CD8-positive, alpha-beta memory T cell (primary cell): Measurements from ENCODE around the gene GOLGA3. TPM values are rescaled to one million over a fixed set of nuclear protein-coding genes. Genes with fewer than 3 reads are reported as not detected.
"Not testable (repeated sequence)": the region's sequence is repeated elsewhere in the genome, so short reads cannot be mapped to it uniquely, and the experiment has no call there.

Experiments used
- CTCF ChIA-PET: fragments of 350-600 bp; sonication (Branson Sonifier 250); formaldehyde crosslinking; loops from one replicate; lab custom pipeline; 2021; ENCODE audit warnings: antibody characterized with exemption; lab: Charles Lee
- POLR2A ChIA-PET: fragments of 350-600 bp; sonication (Branson Sonifier 250); formaldehyde crosslinking; loops from one replicate; lab custom pipeline; 2021; ENCODE audit warnings: antibody characterized with exemption; lab: Charles Lee
- DNase-seq, 5 donors: peaks; one replicate each; pipeline versions ENCODE4 v3.0.0 to v3.0.0-alpha.2; 2020 to 2022; ENCODE audit warnings: mixed read lengths in 1 of 5
- H3K27ac ChIP-seq: one replicate; pipeline ENCODE4 v1.7.0; 2013; ENCODE audit warnings: low read depth, mild to moderate bottlenecking, low read length, moderate library complexity
- H3K27me3 ChIP-seq: 2 replicates; pipeline ENCODE4 v1.7.0; 2013; ENCODE audit warnings: low read length, mild to moderate bottlenecking; ENCODE audit not compliant: insufficient read depth, poor library complexity, severe bottlenecking
- H3K36me3 ChIP-seq: 2 replicates; pipeline ENCODE4 v1.7.0; 2013; ENCODE audit warnings: mild to moderate bottlenecking, low read length, moderate library complexity; ENCODE audit not compliant: insufficient read depth
- H3K4me1 ChIP-seq: 2 replicates; pipeline ENCODE4 v1.7.0; 2013; ENCODE audit warnings: mild to moderate bottlenecking, low read length, moderate library complexity; ENCODE audit not compliant: insufficient read depth
- H3K4me3 ChIP-seq: 2 replicates; pipeline ENCODE4 v1.7.0; 2013; ENCODE audit warnings: mild to moderate bottlenecking, low read length
- H3K9me3 ChIP-seq: 2 replicates; pipeline ENCODE4 v1.7.0; 2013; ENCODE audit warnings: mild to moderate bottlenecking, low read length
- H3K27ac Mint-ChIP-seq, 8 donors: one replicate each; pipeline ENCODE4 v1.8.0; 2020 to 2021; ENCODE audit warnings: mixed read lengths in 8 of 8, mild to moderate bottlenecking in 6 of 8, inconsistent platforms in 3 of 8, moderate library complexity in 3 of 8
- H3K27me3 Mint-ChIP-seq, 2 donors: one replicate each; pipeline ENCODE4 v1.8.0; 2020 to 2021; ENCODE audit warnings: mixed read lengths in 2 of 2, mild to moderate bottlenecking in 1 of 2, moderate library complexity in 1 of 2
- H3K36me3 Mint-ChIP-seq, 3 donors: one replicate each; pipeline ENCODE4 v1.8.0; 2020 to 2021; ENCODE audit warnings: mixed read lengths in 3 of 3, inconsistent platforms in 1 of 3, mild to moderate bottlenecking in 1 of 3
- H3K4me1 Mint-ChIP-seq, 3 donors: one replicate each; pipeline ENCODE4 v1.8.0; 2020 to 2021; ENCODE audit warnings: mixed read lengths in 3 of 3, inconsistent platforms in 1 of 3, mild to moderate bottlenecking in 1 of 3
- H3K4me3 Mint-ChIP-seq, 7 donors: one replicate each; pipeline ENCODE4 v1.8.0; 2020 to 2021; ENCODE audit warnings: mixed read lengths in 7 of 7, mild to moderate bottlenecking in 6 of 7, moderate library complexity in 4 of 7, inconsistent platforms in 2 of 7
- H3K9me3 Mint-ChIP-seq, 5 donors: one replicate each; pipeline ENCODE4 v1.8.0; 2020 to 2022; ENCODE audit warnings: mixed read lengths in 5 of 5, mild to moderate bottlenecking in 3 of 5, moderate library complexity in 2 of 5, inconsistent platforms in 1 of 5
- polyA plus RNA-seq: library from polyadenylated mRNA; unstranded; fragments of 300-500 nt; fragmentation: Illumina TruSeq; gene quantifications from one replicate; pipeline ENCODE4 v1.2.3, GENCODE V29; 2021
- total RNA-seq, 2 experiments: library from RNA; stranded (reverse); gene quantifications; one replicate each; pipeline ENCODE4 v1.2.3, GENCODE V29; 2021

The GOLGA3 gene
- total and polyA plus RNA-seq, 3 experiments from 2014 or later, result 13.4 to 68.2 (median 63.7) TPM

- peaks cover 48% of the 10 kb centered on the region for H3K36me3 ChIP-seq
- Mint-ChIP-seq H3K9me3 (no peaks in the 10 kb centered on the region), H3K36me3 (peaks cover under 1 to 87% (median 16%) of the 10 kb centered on the region in 3 donors), H3K27me3 (no peaks in the 10 kb centered on the region), H3K4me1 (peaks cover 0 to 3% (median 0%) of the 10 kb centered on the region in 3 donors), H3K27ac (no peak overlapping the region), H3K4me3 (no peak overlapping the region)
- no peak for DNase-seq
- H3K4me3 ChIP-seq, result no peak overlapping the region
- POLR2A ChIA-PET, result no interaction called here
- H3K27ac ChIP-seq, result no peak overlapping the region
- H3K4me1 ChIP-seq, result no peaks in the 10 kb centered on the region
- CTCF ChIA-PET, result interaction anchor here (1.1 kb wide), 1 partner anchor 34 kb away, joined by 3 read pairs; no protein-coding TSS in a partner anchor
- H3K27me3 ChIP-seq, result no peaks in the 10 kb centered on the region
- no peaks in the 10 kb centered on the region for H3K9me3 ChIP-seq
Observed at GRCh38 chr12:132797820-132798570, 30.7 kb downstream of the GOLGA3 start.

- no peak for DNase-seq
- no peaks in the 10 kb centered on the region for H3K9me3 Mint-ChIP-seq
- peak overlapping the region in 1 of 8 donors; percentile 90 for H3K27ac Mint-ChIP-seq
- H3K36me3 ChIP-seq, result peaks cover 35% of the 10 kb centered on the region
- H3K36me3 Mint-ChIP-seq, result peaks cover 0 to 79% (median 7%) of the 10 kb centered on the region in 3 donors
- no peak overlapping the region for H3K4me3 ChIP-seq
- POLR2A ChIA-PET, result no interaction called here
- no peak overlapping the region for H3K4me3 Mint-ChIP-seq
- no peaks in the 10 kb centered on the region for H3K27me3 ChIP-seq
- CTCF ChIA-PET, result interaction anchor here (1.7 kb wide), 1 partner anchor 27 kb away, joined by 3 read pairs; no protein-coding TSS in a partner anchor
- H3K27ac ChIP-seq, result no peak overlapping the region
- no peaks in the 10 kb centered on the region for H3K27me3 Mint-ChIP-seq
- no peaks in the 10 kb centered on the region for H3K9me3 ChIP-seq
- no peaks in the 10 kb centered on the region for H3K4me1 ChIP-seq
- peaks cover 0 to 3% (median 3%) of the 10 kb centered on the region in 3 donors for H3K4me1 Mint-ChIP-seq
Observed at GRCh38 chr12:132795847-132796246, 32.8 kb downstream of the GOLGA3 start.

GRCh38 chr12:132791940-132792339 is 36.7 kb downstream of the GOLGA3 start:
- POLR2A ChIA-PET, H3K4me1 ChIP-seq, DNase-seq, H3K27me3 Mint-ChIP-seq, H3K9me3 Mint-ChIP-seq, H3K4me3 ChIP-seq, H3K4me3 Mint-ChIP-seq, H3K4me1 Mint-ChIP-seq, H3K27me3 ChIP-seq, H3K9me3 ChIP-seq, H3K27ac ChIP-seq, CTCF ChIA-PET: not testable (repeated sequence)
- peaks cover 22% of the 10 kb centered on the region for H3K36me3 ChIP-seq
- Mint-ChIP-seq H3K27ac (peak overlapping the region in 1 of 8 donors; percentile 61), H3K36me3 (peaks cover 0 to 75% (median 7%) of the 10 kb centered on the region in 3 donors)

- no peak overlapping the region for H3K27ac Mint-ChIP-seq
- DNase-seq, result no peak
- H3K4me3 ChIP-seq, result no peak overlapping the region
- H3K36me3 ChIP-seq, result peaks cover 17% of the 10 kb centered on the region
- H3K4me3 Mint-ChIP-seq, result no peak overlapping the region
- H3K27me3 ChIP-seq, result no peaks in the 10 kb centered on the region
- no peaks in the 10 kb centered on the region for H3K9me3 Mint-ChIP-seq
- H3K4me1 Mint-ChIP-seq, result peaks cover 0 to 3% (median 0%) of the 10 kb centered on the region in 3 donors
- H3K4me1 ChIP-seq, result no peaks in the 10 kb centered on the region
- H3K27ac ChIP-seq, result no peak overlapping the region
- peaks cover 7 to 74% (median 12%) of the 10 kb centered on the region in 3 donors for H3K36me3 Mint-ChIP-seq
- ChIA-PET CTCF (no interaction called here), POLR2A (no interaction called here)
- no peaks in the 10 kb centered on the region for H3K9me3 ChIP-seq
- H3K27me3 Mint-ChIP-seq, result peaks cover 0 to 2% of the 10 kb centered on the region in 2 donors
Observed at GRCh38 chr12:132789099-132789471, 39.6 kb downstream of the GOLGA3 start.

- ChIA-PET POLR2A (interaction anchor here (0.5 kb wide), 1 partner anchor 10 kb away, joined by 5 read pairs; no protein-coding TSS in a partner anchor), CTCF (no interaction called here)
- Mint-ChIP-seq H3K36me3 (peaks cover 7 to 75% (median 12%) of the 10 kb centered on the region in 3 donors), H3K27me3 (peaks cover 0 to 2% of the 10 kb centered on the region in 2 donors), H3K9me3 (no peaks in the 10 kb centered on the region), H3K4me3 (no peak overlapping the region), H3K4me1 (peaks cover 0 to 3% (median 0%) of the 10 kb centered on the region in 3 donors), H3K27ac (peak overlapping the region in 1 of 8 donors; percentile 66)
- Histone ChIP-seq H3K27me3 (no peaks in the 10 kb centered on the region), H3K4me3 (no peak overlapping the region), H3K27ac (no peak overlapping the region), H3K9me3 (no peaks in the 10 kb centered on the region), H3K4me1 (no peaks in the 10 kb centered on the region), H3K36me3 (peaks cover 13% of the 10 kb centered on the region)
- DNase-seq, result no peak
Observed at GRCh38 chr12:132788375-132789098, 40.1 kb downstream of the GOLGA3 start.

- POLR2A ChIA-PET, result interaction anchor here (0.5 kb wide), 1 partner anchor 115 kb away, joined by 3 read pairs; no protein-coding TSS in a partner anchor
Observed at GRCh38 chr12:132787877-132788276, 40.8 kb downstream of the GOLGA3 start.

GRCh38 chr12:132786192-132786591 is 42.5 kb downstream of the GOLGA3 start:
- POLR2A ChIA-PET, result no interaction called here
- H3K9me3 Mint-ChIP-seq, result no peaks in the 10 kb centered on the region
- DNase-seq, result no peak

More at GRCh38 chr12:132787877-132788276, 40.8 kb downstream of the GOLGA3 start:
- H3K4me1 Mint-ChIP-seq, result peaks cover 0 to 3% (median 0%) of the 10 kb centered on the region in 3 donors
- H3K36me3 ChIP-seq, result peaks cover 13% of the 10 kb centered on the region
- no peak overlapping the region for H3K4me3 Mint-ChIP-seq
- H3K9me3 Mint-ChIP-seq, result no peaks in the 10 kb centered on the region
- H3K27ac ChIP-seq, result no peak overlapping the region
- peak overlapping the region in 3 of 8 donors; percentile 35 to 66 (median 63) for H3K27ac Mint-ChIP-seq
- CTCF ChIA-PET, result no interaction called here
- H3K4me1 ChIP-seq, result no peaks in the 10 kb centered on the region
- H3K27me3 Mint-ChIP-seq, result peaks cover 0 to 2% of the 10 kb centered on the region in 2 donors
- H3K27me3 ChIP-seq, result no peaks in the 10 kb centered on the region
- no peak overlapping the region for H3K4me3 ChIP-seq
- peaks cover 7 to 81% (median 12%) of the 10 kb centered on the region in 3 donors for H3K36me3 Mint-ChIP-seq
- H3K9me3 ChIP-seq, result no peaks in the 10 kb centered on the region
- DNase-seq, result no peak

GRCh38 chr12:132784580-132784979 is 44.1 kb downstream of the GOLGA3 start:
- H3K36me3 Mint-ChIP-seq, result peaks cover 11 to 87% (median 21%) of the 10 kb centered on the region in 3 donors

More at GRCh38 chr12:132786192-132786591, 42.5 kb downstream of the GOLGA3 start:
- Mint-ChIP-seq H3K4me3 (no peak overlapping the region), H3K4me1 (no peaks in the 10 kb centered on the region), H3K27me3 (peaks cover 0 to 2% of the 10 kb centered on the region in 2 donors), H3K27ac (no peak overlapping the region), H3K36me3 (peaks cover 7 to 85% (median 12%) of the 10 kb centered on the region in 3 donors)
- no peak overlapping the region for H3K4me3 ChIP-seq
- CTCF ChIA-PET, result no interaction called here
- no peak overlapping the region for H3K27ac ChIP-seq
- no peaks in the 10 kb centered on the region for H3K27me3 ChIP-seq
- H3K36me3 ChIP-seq, result peaks cover 13% of the 10 kb centered on the region
- no peaks in the 10 kb centered on the region for H3K9me3 ChIP-seq
- H3K4me1 ChIP-seq, result no peaks in the 10 kb centered on the region

More at GRCh38 chr12:132784580-132784979, 44.1 kb downstream of the GOLGA3 start:
- Mint-ChIP-seq H3K27me3 (peaks cover 0 to 2% of the 10 kb centered on the region in 2 donors), H3K9me3 (no peaks in the 10 kb centered on the region), H3K4me3 (no peak overlapping the region), H3K4me1 (no peaks in the 10 kb centered on the region), H3K27ac (peak overlapping the region in 2 of 8 donors; percentile 17 to 25)
- Histone ChIP-seq H3K4me3 (no peak overlapping the region), H3K36me3 (peaks cover 21% of the 10 kb centered on the region), H3K27me3 (no peaks in the 10 kb centered on the region), H3K9me3 (no peaks in the 10 kb centered on the region), H3K4me1 (no peaks in the 10 kb centered on the region), H3K27ac (no peak overlapping the region)
- POLR2A ChIA-PET, result no interaction called here
- DNase-seq, result no peak
- CTCF ChIA-PET, result no interaction called here
